Left lung (tissue), 14 donors: ENCODE data around the gene SKP2. TPM values are rescaled to one million over a fixed set of nuclear protein-coding genes. Genes with fewer than 3 reads are reported as not detected.
A peak's percentile ranks its signal among the peaks of the same experiment; 100 is the strongest.

Experiments
- ATAC-seq: fragments of 200-7000 bp; cut with Tn5 transposase; one replicate; pipeline ENCODE4 v1.9.1; 2020; ENCODE audit warnings: moderate library complexity
- DNase-seq, 4 donors: peaks; one replicate each; pipeline ENCODE4 v3.0.0-alpha.2; 2013 to 2020
- H3K27ac ChIP-seq, 2 donors: fragments of 200-600 bp; sonication (generic) in 1 of 2; one replicate each; pipeline versions ENCODE4 v1.5.0 to v1.8.0; 2020 to 2021
- H3K27me3 ChIP-seq, 2 donors: fragments of 200-600 bp; sonication (generic) in 1 of 2; one replicate each; pipeline versions ENCODE4 v1.5.0 to v1.8.0; 2020 to 2021
- H3K36me3 ChIP-seq, 2 donors: fragments of 200-600 bp; sonication (generic) in 1 of 2; one replicate each; pipeline versions ENCODE4 v1.5.0 to v1.8.0; 2020 to 2021
- H3K4me1 ChIP-seq, 2 donors: fragments of 200-600 bp; one replicate each; pipeline ENCODE4 v1.8.0; 2021
- H3K4me3 ChIP-seq, 2 donors: fragments of 200-600 bp; sonication (generic) in 1 of 2; one replicate each; pipeline versions ENCODE4 v1.5.0 to v1.8.0; 2020 to 2021; ENCODE audit warnings: mild to moderate bottlenecking in 1 of 2
- H3K9me3 ChIP-seq, 2 donors: fragments of 200-600 bp; sonication (generic) in 1 of 2; one replicate each; pipeline versions ENCODE4 v1.5.0 to v1.8.0; 2020 to 2021
- CTCF ChIP-seq, 2 donors: fragments of 200-600 bp; sonication (generic) in 1 of 2; IDR thresholded peaks; one replicate each; pipeline versions ENCODE4 v1.5.0 to v1.8.0; 2021; ENCODE audit warnings: antibody characterized with exemption in 2 of 2
- intact Hi-C, 2 donors: fragments of 100-400 bp; cut with DNase I; formaldehyde crosslinking; loops; one replicate each; pipeline versions ENCODE4 v1.11.2 to v1.14.2; 2022
- long read RNA-seq, 12 donors: library from polyadenylated mRNA in 2 of 12; unstranded in 2 of 12; transcript quantifications; one replicate each; pipeline ENCODE4 v2.0.0 and lab custom pipeline, GENCODE V29; 2019 to 2026
- polyA plus RNA-seq, 6 donors: library from polyadenylated mRNA; unstranded; fragments of 120-200 nt; gene quantifications; one replicate each; pipeline ENCODE4 v1.2.1, GENCODE V29; 2013; ENCODE audit not compliant: insufficient read length in 6 of 6
- total RNA-seq, 2 donors: library from RNA; stranded (reverse); fragmentation: NEBNext Ultra II Directional; extraction: Animal tissue kit (Norgen Biotek cat#: 25700); gene quantifications; one replicate each; pipeline ENCODE4 v1.2.1, GENCODE V29; 2021
- donor health status: DM: no; HTN: yes; CAD: no.
- donor health status: DM: no; HTN: no; CAD: no.

SKP2 gene
- total RNA-seq (10 to 100 TPM; 18.4 to 21.2 TPM), polyA plus RNA-seq (10 to 100 TPM; 40.8 to 56.4 (median 51.0) TPM)
- long read RNA-seq, donor 1, transcript SKP2-202 (10 exons, 3,759 nt), result major isoform, 16 of 23 reads
- long read RNA-seq, donor 1, partial matches to known transcripts, result 7 of 23 reads
- long read RNA-seq, donor 1, other reads (novel, unspliced or antisense), result 0 of 23 reads
- long read RNA-seq, donor 2, transcript SKP2-202 (10 exons, 3,759 nt), result major isoform, 11 of 22 reads
- long read RNA-seq, donor 2, partial matches to known transcripts, result 8 of 22 reads
- long read RNA-seq, donor 2, other reads (novel, unspliced or antisense), result 0 of 22 reads
- long read RNA-seq, donor 3, transcript SKP2-202 (10 exons, 3,759 nt), result major isoform, 12 of 13 reads
- long read RNA-seq, donor 3, partial matches to known transcripts, result 0 of 13 reads
- long read RNA-seq, donor 3, other reads (novel, unspliced or antisense), result 0 of 13 reads
- long read RNA-seq, donor 4, partial matches to known transcripts, result 0 of 1 reads
- long read RNA-seq, donor 4, other reads (novel, unspliced or antisense), result 0 of 1 reads
- long read RNA-seq, donor 5, transcript SKP2-202 (10 exons, 3,759 nt), result major isoform, 8 of 8 reads
- long read RNA-seq, donor 5, partial matches to known transcripts, result 0 of 8 reads
- long read RNA-seq, donor 5, other reads (novel, unspliced or antisense), result 0 of 8 reads
- long read RNA-seq, donor 6, transcript SKP2-202 (10 exons, 3,759 nt), result major isoform, 9 of 11 reads
- long read RNA-seq, donor 6, partial matches to known transcripts, result 0 of 11 reads
- long read RNA-seq, donor 6, other reads (novel, unspliced or antisense), result 0 of 11 reads
- long read RNA-seq, donor 7, transcript SKP2-202 (10 exons, 3,759 nt), result major isoform, 7 of 7 reads
- long read RNA-seq, donor 7, partial matches to known transcripts, result 0 of 7 reads
- long read RNA-seq, donor 7, other reads (novel, unspliced or antisense), result 0 of 7 reads
- long read RNA-seq, donor 8, transcript SKP2-202 (10 exons, 3,759 nt), result major isoform, 7 of 8 reads
- long read RNA-seq, donor 8, partial matches to known transcripts, result 0 of 8 reads
- long read RNA-seq, donor 8, other reads (novel, unspliced or antisense), result 0 of 8 reads
- long read RNA-seq, donor 9, result 0 reads
- long read RNA-seq, donor 10, partial matches to known transcripts, result 0 of 1 reads
- long read RNA-seq, donor 10, other reads (novel, unspliced or antisense), result 0 of 1 reads
- long read RNA-seq, donor 11, partial matches to known transcripts, result 37 of 41 reads
- long read RNA-seq, donor 11, other reads (novel, unspliced or antisense), result 0 of 41 reads
- long read RNA-seq, donor 12, partial matches to known transcripts, result 0 of 4 reads
- long read RNA-seq, donor 12, other reads (novel, unspliced or antisense), result 0 of 4 reads

- Histone ChIP-seq H3K27me3 (no peaks in the 10 kb centered on the region), H3K9me3 (no peaks in the 10 kb centered on the region), H3K4me3 (peak within 1 kb of the TSS; percentile 78 to 96), H3K36me3 (peaks cover 0 to 6% of the 10 kb centered on the region in 2 donors), H3K27ac (peak within 1 kb of the TSS; percentile 64 to 87), H3K4me1 (peaks cover 15 to 39% of the 10 kb centered on the region in 2 donors)
- peak; percentile 96 to 100 (median 99) for DNase-seq
- ATAC-seq, result peak; percentile 100
- intact Hi-C loops, result no loop called here
- TF ChIP-seq CTCF (IDR thresholded peaks at IDR 0.05), result no peak
Observed at GRCh38 chr5:36151434-36152323, at the start of gene SKP2, which contains the start of gene LMBRD2. TSS of gene SKP2 (plus strand) at chr5:36152111. CDS start at chr5:36152263, 152 bp downstream. TSS of gene LMBRD2 (minus strand) at chr5:36151887. CDS start at chr5:36143349, 8,538 bp downstream.

GRCh38 chr5:36105819-36106218 lies 46.1 kb upstream of the SKP2 start:
- DNase-seq (peak in 2 of 4 donors; percentile 44 to 55), ATAC-seq (no peak)
- Histone ChIP-seq H3K36me3 (peaks cover 0 to 42% of the 10 kb centered on the region in 2 donors), H3K9me3 (no peaks in the 10 kb centered on the region), H3K27ac (no peak overlapping the region), H3K4me3 (no peak overlapping the region), H3K27me3 (no peaks in the 10 kb centered on the region), H3K4me1 (no peaks in the 10 kb centered on the region)
- intact Hi-C loops, result no loop called here
- TF ChIP-seq CTCF (IDR thresholded peaks at IDR 0.05), result no peak

- TF ChIP-seq CTCF (IDR thresholded peaks at IDR 0.05), result no peak
- Histone ChIP-seq H3K4me1 (no peaks in the 10 kb centered on the region), H3K27ac (no peak overlapping the region), H3K27me3 (no peaks in the 10 kb centered on the region), H3K4me3 (no peak overlapping the region), H3K36me3 (peaks cover 0 to 48% of the 10 kb centered on the region in 2 donors), H3K9me3 (no peaks in the 10 kb centered on the region)
- ATAC-seq (no peak), DNase-seq (peak in 1 of 4 donors; percentile 25)
- intact Hi-C loops, result no loop called here
Observed at GRCh38 chr5:36108758-36109460, 43.0 kb upstream of the SKP2 start.

DNA sequence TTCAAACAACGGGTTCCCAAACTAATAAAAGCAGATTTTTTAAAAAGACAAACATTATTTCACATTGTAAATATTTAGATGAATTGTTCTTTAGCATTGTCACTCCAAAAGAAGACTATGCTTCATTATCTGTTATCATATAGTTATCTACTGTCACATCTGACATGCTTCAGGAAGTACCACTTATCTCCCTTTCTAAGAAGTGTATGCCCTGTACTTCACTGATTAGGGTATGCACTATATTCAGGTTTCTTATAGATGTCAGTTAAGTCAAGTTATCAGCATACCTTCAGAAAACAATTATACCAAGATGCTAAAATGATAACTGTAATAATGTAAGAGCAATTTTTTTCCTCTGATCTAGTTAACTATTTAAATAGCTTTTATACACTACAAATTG lies 40.7 kb upstream of the SKP2 start:
- no peaks in the 10 kb centered on the region for H3K27me3 ChIP-seq
- no peak for ATAC-seq
- intact Hi-C loops, result no loop called here
- H3K4me1 ChIP-seq, result no peaks in the 10 kb centered on the region
- DNase-seq, result no peak
- H3K27ac ChIP-seq, result no peak overlapping the region
- no peaks in the 10 kb centered on the region for H3K9me3 ChIP-seq
- no peak for TF ChIP-seq CTCF (IDR thresholded peaks at IDR 0.05)
- H3K4me3 ChIP-seq, result no peak overlapping the region
- peaks cover 0 to 52% of the 10 kb centered on the region in 2 donors for H3K36me3 ChIP-seq
